GM12878 (cell line): ENCODE results near the gene CSNK1G1.

ENCODE experiments used
- CHD1 ChIP-seq: IDR thresholded peaks from 2 replicates; pipeline ENCODE4 v1.6.1; 2012; ENCODE audit warnings: low read depth, low read length, improper control_type of control experiment
- EZH2 ChIP-seq: IDR thresholded peaks from 2 replicates; pipeline ENCODE4 v1.6.1; 2012; ENCODE audit warnings: low read depth, mild to moderate bottlenecking, control low read depth, inconsistent platforms, low read length, borderline replicate concordance; ENCODE audit not compliant: control insufficient read depth
- POLR2A ChIP-seq: IDR thresholded peaks from 2 replicates; pipeline ENCODE4 v1.6.1; 2011; ENCODE audit warnings: low read depth, mild to moderate bottlenecking, low read length
- TF ChIP-seq, protein P1 (sequence below), 3 experiments: IDR thresholded peaks in 2 of 3; conservative IDR thresholded peaks in 1 of 3; 2 replicates each; pipeline ENCODE4 v1.5.1; 2011; ENCODE audit warnings: low read depth in 3 of 3, low read length in 3 of 3, mild to moderate bottlenecking in 3 of 3, control low read depth in 2 of 3, moderate library complexity in 2 of 3, inconsistent platforms in 1 of 3, mixed read lengths in 1 of 3; ENCODE audit not compliant: control insufficient read depth in 2 of 3, insufficient read depth in 1 of 3; ENCODE audit errors: extremely low read depth in 1 of 3
- TF ChIP-seq, protein P2 (sequence below): IDR thresholded peaks from 2 replicates; pipeline ENCODE4 v1.6.1; 2012; ENCODE audit warnings: low read depth, low read length, improper control_type of control experiment
- TF ChIP-seq, protein P3 (sequence below): fragments of 450-650 bp; IDR thresholded peaks from 2 replicates; pipeline ENCODE4 v1.6.1; 2014; ENCODE audit warnings: mild to moderate bottlenecking
- TF ChIP-seq, protein P4 (sequence below): IDR thresholded peaks from 2 replicates; pipeline ENCODE4 v1.6.1; 2012; ENCODE audit warnings: mild to moderate bottlenecking, low read depth, low read length

DNA sequence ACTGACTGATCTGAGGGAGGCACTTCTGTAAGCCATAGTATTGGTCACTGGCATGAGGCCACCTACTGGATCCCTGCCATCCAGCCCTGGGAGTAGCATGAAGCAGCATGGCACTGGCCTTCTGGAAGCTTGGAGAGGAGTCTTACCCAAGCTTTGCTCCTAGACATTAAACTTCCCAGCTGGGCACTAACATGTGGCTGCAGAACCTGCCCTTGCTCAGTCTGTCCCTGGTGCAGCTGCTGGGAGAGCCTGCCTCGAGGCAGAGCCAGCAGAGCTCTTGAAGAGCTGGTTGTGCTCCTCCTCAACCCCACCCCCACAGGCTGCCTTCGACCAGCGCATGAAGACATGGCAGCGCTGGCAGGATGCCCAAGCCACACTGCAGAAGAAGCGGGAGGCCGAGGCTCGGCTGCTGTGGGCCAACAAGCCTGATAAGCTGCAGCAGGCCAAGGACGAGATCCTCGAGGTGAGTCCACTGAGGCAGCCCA lies 221.6 kb downstream of the CSNK1G1 start:
- TF ChIP-seq, protein P1, sequence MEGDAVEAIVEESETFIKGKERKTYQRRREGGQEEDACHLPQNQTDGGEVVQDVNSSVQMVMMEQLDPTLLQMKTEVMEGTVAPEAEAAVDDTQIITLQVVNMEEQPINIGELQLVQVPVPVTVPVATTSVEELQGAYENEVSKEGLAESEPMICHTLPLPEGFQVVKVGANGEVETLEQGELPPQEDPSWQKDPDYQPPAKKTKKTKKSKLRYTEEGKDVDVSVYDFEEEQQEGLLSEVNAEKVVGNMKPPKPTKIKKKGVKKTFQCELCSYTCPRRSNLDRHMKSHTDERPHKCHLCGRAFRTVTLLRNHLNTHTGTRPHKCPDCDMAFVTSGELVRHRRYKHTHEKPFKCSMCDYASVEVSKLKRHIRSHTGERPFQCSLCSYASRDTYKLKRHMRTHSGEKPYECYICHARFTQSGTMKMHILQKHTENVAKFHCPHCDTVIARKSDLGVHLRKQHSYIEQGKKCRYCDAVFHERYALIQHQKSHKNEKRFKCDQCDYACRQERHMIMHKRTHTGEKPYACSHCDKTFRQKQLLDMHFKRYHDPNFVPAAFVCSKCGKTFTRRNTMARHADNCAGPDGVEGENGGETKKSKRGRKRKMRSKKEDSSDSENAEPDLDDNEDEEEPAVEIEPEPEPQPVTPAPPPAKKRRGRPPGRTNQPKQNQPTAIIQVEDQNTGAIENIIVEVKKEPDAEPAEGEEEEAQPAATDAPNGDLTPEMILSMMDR (IDR thresholded peaks at IDR 0.05 in 2 of 3, conservative IDR thresholded peaks at IDR 0.05 in 1 of 3; ENCODE audit: control insufficient read depth in 2 of 3, extremely low read depth in 1 of 3, insufficient read depth in 1 of 3, low read depth in 3 of 3, low read length in 3 of 3), result no peak
- TF ChIP-seq, protein P2, sequence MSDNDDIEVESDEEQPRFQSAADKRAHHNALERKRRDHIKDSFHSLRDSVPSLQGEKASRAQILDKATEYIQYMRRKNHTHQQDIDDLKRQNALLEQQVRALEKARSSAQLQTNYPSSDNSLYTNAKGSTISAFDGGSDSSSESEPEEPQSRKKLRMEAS, result no peak
- TF ChIP-seq POLR2A (no peak), CHD1 (no peak), EZH2 (no peak)
- TF ChIP-seq, protein P3, sequence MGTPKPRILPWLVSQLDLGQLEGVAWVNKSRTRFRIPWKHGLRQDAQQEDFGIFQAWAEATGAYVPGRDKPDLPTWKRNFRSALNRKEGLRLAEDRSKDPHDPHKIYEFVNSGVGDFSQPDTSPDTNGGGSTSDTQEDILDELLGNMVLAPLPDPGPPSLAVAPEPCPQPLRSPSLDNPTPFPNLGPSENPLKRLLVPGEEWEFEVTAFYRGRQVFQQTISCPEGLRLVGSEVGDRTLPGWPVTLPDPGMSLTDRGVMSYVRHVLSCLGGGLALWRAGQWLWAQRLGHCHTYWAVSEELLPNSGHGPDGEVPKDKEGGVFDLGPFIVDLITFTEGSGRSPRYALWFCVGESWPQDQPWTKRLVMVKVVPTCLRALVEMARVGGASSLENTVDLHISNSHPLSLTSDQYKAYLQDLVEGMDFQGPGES, result no peak
- TF ChIP-seq, protein P4, sequence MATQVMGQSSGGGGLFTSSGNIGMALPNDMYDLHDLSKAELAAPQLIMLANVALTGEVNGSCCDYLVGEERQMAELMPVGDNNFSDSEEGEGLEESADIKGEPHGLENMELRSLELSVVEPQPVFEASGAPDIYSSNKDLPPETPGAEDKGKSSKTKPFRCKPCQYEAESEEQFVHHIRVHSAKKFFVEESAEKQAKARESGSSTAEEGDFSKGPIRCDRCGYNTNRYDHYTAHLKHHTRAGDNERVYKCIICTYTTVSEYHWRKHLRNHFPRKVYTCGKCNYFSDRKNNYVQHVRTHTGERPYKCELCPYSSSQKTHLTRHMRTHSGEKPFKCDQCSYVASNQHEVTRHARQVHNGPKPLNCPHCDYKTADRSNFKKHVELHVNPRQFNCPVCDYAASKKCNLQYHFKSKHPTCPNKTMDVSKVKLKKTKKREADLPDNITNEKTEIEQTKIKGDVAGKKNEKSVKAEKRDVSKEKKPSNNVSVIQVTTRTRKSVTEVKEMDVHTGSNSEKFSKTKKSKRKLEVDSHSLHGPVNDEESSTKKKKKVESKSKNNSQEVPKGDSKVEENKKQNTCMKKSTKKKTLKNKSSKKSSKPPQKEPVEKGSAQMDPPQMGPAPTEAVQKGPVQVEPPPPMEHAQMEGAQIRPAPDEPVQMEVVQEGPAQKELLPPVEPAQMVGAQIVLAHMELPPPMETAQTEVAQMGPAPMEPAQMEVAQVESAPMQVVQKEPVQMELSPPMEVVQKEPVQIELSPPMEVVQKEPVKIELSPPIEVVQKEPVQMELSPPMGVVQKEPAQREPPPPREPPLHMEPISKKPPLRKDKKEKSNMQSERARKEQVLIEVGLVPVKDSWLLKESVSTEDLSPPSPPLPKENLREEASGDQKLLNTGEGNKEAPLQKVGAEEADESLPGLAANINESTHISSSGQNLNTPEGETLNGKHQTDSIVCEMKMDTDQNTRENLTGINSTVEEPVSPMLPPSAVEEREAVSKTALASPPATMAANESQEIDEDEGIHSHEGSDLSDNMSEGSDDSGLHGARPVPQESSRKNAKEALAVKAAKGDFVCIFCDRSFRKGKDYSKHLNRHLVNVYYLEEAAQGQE, result no peak
